K562 (cell line): ENCODE results near the gene ACAT1. TPM values are rescaled to one million over a fixed set of nuclear protein-coding genes. Genes with fewer than 3 reads are reported as not detected.
A peak's percentile ranks its signal among the peaks of the same experiment; 100 is the strongest.

Experiments used
- ATAC-seq: fragments of 200-7000 bp; cut with Tn5 transposase; 3 replicates; pipeline ENCODE4 v1.9.1; 2020; ENCODE audit warnings: moderate library complexity
- BruUV-seq: library from RNA; stranded (reverse); fragments of 400-500 nt; replicated peaks from 2 replicates; lab custom pipeline; 2021; lab: Mats Ljungman, UMichigan
- CTCF ChIA-PET: fragments of 300-600 bp; formaldehyde crosslinking; extraction: SDS; loops from one replicate; lab custom pipeline; 2021; ENCODE audit warnings: low intra/inter-chr PET ratio; lab: Yijun Ruan, JAX
- POLR2A ChIA-PET: fragments of 300-600, 350-650 bp; sonication (Branson Sonifier 250); formaldehyde crosslinking; extraction: SDS; loops from one replicate; lab custom pipeline; 2021; ENCODE audit warnings: antibody characterized with exemption, inconsistent platforms; lab: Yijun Ruan, JAX
- DNase-seq, 4 experiments: peaks; one replicate each; pipeline versions ENCODE4 v3.0.0 to v3.0.0-alpha.2; 2011 to 2018; ENCODE audit warnings: low spot score in 3 of 4, mixed read lengths in 3 of 4; ENCODE audit errors: extremely low read depth in 1 of 4
- FAIRE-seq: peaks from 2 replicates; lab custom pipeline; 2011; peaks lifted over from hg19 to GRCh38; lab: Jason Lieb, UNC
- H2AFZ ChIP-seq: 2 replicates; pipeline ENCODE4 v1.6.0; 2011; ENCODE audit warnings: low read depth, low read length, control low read depth, inconsistent platforms
- H3K27ac ChIP-seq: fragments of 200-600 bp; 3 replicates; pipeline ENCODE4 v1.8.0; 2011; ENCODE audit warnings: low read depth, mild to moderate bottlenecking, control low read depth, inconsistent platforms, low read length, moderate library complexity, mixed read lengths; ENCODE audit errors: extremely low read depth
- H3K27me3 ChIP-seq, 2 experiments: fragments of 300-600 bp in 1 of 2; 2 replicates in 1 of 2; 3 replicates in 1 of 2; pipeline versions ENCODE4 v1.6.0 to v1.8.0; 2011; ENCODE audit warnings: inconsistent platforms in 2 of 2, low read length in 2 of 2, mild to moderate bottlenecking in 1 of 2, mixed read lengths in 1 of 2, moderate library complexity in 1 of 2; ENCODE audit not compliant: control insufficient read depth in 2 of 2, insufficient read depth in 2 of 2
- H3K36me3 ChIP-seq: fragments of 300-600 bp; 3 replicates; pipeline ENCODE4 v1.8.0; 2011; ENCODE audit warnings: mild to moderate bottlenecking, low read length, inconsistent platforms; ENCODE audit not compliant: control insufficient read depth, insufficient read depth
- H3K4me1 ChIP-seq, 2 experiments: fragments of 200-600 bp in 1 of 2; replicated peaks in 1 of 2; 2 replicates in 1 of 2; 3 replicates in 1 of 2; pipeline versions ENCODE4 v1.5.1 to v1.8.0; 2011; ENCODE audit warnings: inconsistent platforms in 2 of 2, low read length in 2 of 2, mild to moderate bottlenecking in 1 of 2, mixed read lengths in 1 of 2, moderate library complexity in 1 of 2; ENCODE audit not compliant: control insufficient read depth in 2 of 2, insufficient read depth in 2 of 2
- H3K4me2 ChIP-seq: 2 replicates; pipeline ENCODE4 v1.6.1; 2011; ENCODE audit warnings: low read length, control low read depth, inconsistent platforms, mixed read lengths; ENCODE audit not compliant: insufficient read depth
- H3K4me3 ChIP-seq: fragments of 200-600 bp; sonication (generic), shearing (Covaris generic); 2 replicates; pipeline ENCODE4 v1.5.1; 2016; ENCODE audit warnings: control low read depth, inconsistent platforms
- H3K79me2 ChIP-seq: fragments of 200-600 bp; 3 replicates; pipeline ENCODE4 v1.8.0; 2011; ENCODE audit warnings: low read length, inconsistent platforms; ENCODE audit not compliant: control insufficient read depth, insufficient read depth
- H3K9ac ChIP-seq, 2 experiments: 2 replicates each; pipeline versions ENCODE4 v1.6.0 to v1.6.1; 2011; ENCODE audit warnings: low read depth in 2 of 2, low read length in 2 of 2, control low read depth in 1 of 2, inconsistent platforms in 1 of 2, mild to moderate bottlenecking in 1 of 2, mixed read lengths in 1 of 2; ENCODE audit not compliant: insufficient read depth in 1 of 2
- H3K9me1 ChIP-seq: one replicate; pipeline ENCODE4 v1.6.0; 2011; ENCODE audit warnings: inconsistent platforms, mild to moderate bottlenecking, low read length, moderate library complexity; ENCODE audit not compliant: control insufficient read depth, insufficient read depth
- H3K9me3 ChIP-seq: replicated peaks from 2 replicates; pipeline ENCODE4 v1.5.1; 2011; ENCODE audit warnings: low read depth, low read length, inconsistent platforms; ENCODE audit not compliant: control insufficient read depth, insufficient read depth
- H4K20me1 ChIP-seq: replicated peaks from 2 replicates; pipeline ENCODE4 v1.6.1; 2011; ENCODE audit warnings: low read length, inconsistent platforms, mixed read lengths; ENCODE audit not compliant: control insufficient read depth, insufficient read depth
- ARID1B ChIP-seq: fragments of 450-650 bp; IDR thresholded peaks from 2 replicates; pipeline ENCODE4 v1.6.1; 2016; ENCODE audit warnings: antibody characterized with exemption, mild to moderate bottlenecking, inconsistent platforms
- ATF3 ChIP-seq, 2 experiments: fragments of 450-650 bp in 1 of 2; sonication (generic) in 1 of 2; formaldehyde crosslinking in 1 of 2; IDR thresholded peaks in 1 of 2; conservative IDR thresholded peaks in 1 of 2; 2 replicates each; pipeline versions ENCODE4 v1.6.1 to v1.8.1; 2016 to 2023; ENCODE audit warnings: mild to moderate bottlenecking in 2 of 2, moderate library complexity in 2 of 2, inconsistent platforms in 1 of 2, missing genetic modification reagents in 1 of 2
- CBFA2T2 ChIP-seq: fragments of 450-650 bp; conservative IDR thresholded peaks from 2 replicates; pipeline ENCODE4 v1.6.1; 2017; ENCODE audit warnings: mild to moderate bottlenecking
- CBFA2T3 ChIP-seq: fragments of 450-650 bp; IDR thresholded peaks from 2 replicates; pipeline ENCODE4 v1.6.1; 2017
- EZH2 ChIP-seq: IDR thresholded peaks from 2 replicates; pipeline ENCODE4 v1.6.1; 2012; ENCODE audit warnings: low read depth, mild to moderate bottlenecking, inconsistent platforms, low read length, borderline replicate concordance
- HDAC3 ChIP-seq: fragments of 450-650 bp; IDR thresholded peaks from 2 replicates; pipeline ENCODE4 v1.6.1; 2018; ENCODE audit warnings: borderline replicate concordance, mild to moderate bottlenecking, moderate library complexity; ENCODE audit not compliant: partially characterized antibody
- IFI16 ChIP-seq: fragments of 250-450 bp; sonication (Bioruptor Pico); IDR thresholded peaks from 2 replicates; pipeline ENCODE4 v2.1.2; 2022; ENCODE audit warnings: mild to moderate bottlenecking, inconsistent platforms
- ILF3 ChIP-seq: fragments of 450-650 bp; IDR thresholded peaks from 2 replicates; pipeline ENCODE4 v1.6.1; 2018; ENCODE audit warnings: antibody characterized with exemption, mild to moderate bottlenecking, moderate library complexity, borderline replicate concordance
- LARP7 ChIP-seq: fragments of 450-650 bp; IDR thresholded peaks from 2 replicates; pipeline ENCODE4 v1.6.1; 2016
- MCM2 ChIP-seq: fragments of 450-650 bp; IDR thresholded peaks from 2 replicates; pipeline ENCODE4 v1.6.1; 2017; ENCODE audit warnings: low read depth, mild to moderate bottlenecking
- NCOA6 ChIP-seq: fragments of 450-650 bp; IDR thresholded peaks from 2 replicates; pipeline ENCODE4 v1.6.1; 2017; ENCODE audit warnings: mild to moderate bottlenecking
- OTX1 ChIP-seq: fragments of 450-650 bp; formaldehyde crosslinking; IDR thresholded peaks from 2 replicates; pipeline ENCODE4 v1.4.0; 2022; ENCODE audit warnings: mild to moderate bottlenecking
- RBM14 ChIP-seq: fragments of 200-400 bp; formaldehyde crosslinking; IDR thresholded peaks from 2 replicates; pipeline ENCODE4 v1.6.1; 2018; ENCODE audit warnings: low read depth, mild to moderate bottlenecking, low read length, moderate library complexity, borderline replicate concordance; ENCODE audit not compliant: insufficient read depth
- SMARCA4 ChIP-seq: fragments of 450-650 bp; IDR thresholded peaks from 2 replicates; pipeline ENCODE4 v1.6.1; 2016
- SNRNP70 ChIP-seq: fragments of 200-400 bp; formaldehyde crosslinking; optimal IDR thresholded peaks from 2 replicates; pipeline ENCODE3; 2017; ENCODE audit warnings: low read depth, low read length
- TAL1 ChIP-seq: fragments of 450-650 bp; IDR thresholded peaks from 2 replicates; pipeline ENCODE4 v1.6.1; 2016; ENCODE audit warnings: mild to moderate bottlenecking
- TCF3 ChIP-seq: sonication (generic); formaldehyde crosslinking; IDR thresholded peaks from 2 replicates; pipeline ENCODE4 v1.4.0; 2020; ENCODE audit warnings: mild to moderate bottlenecking, missing genetic modification reagents
- TGIF2 ChIP-seq: sonication (generic); formaldehyde crosslinking; IDR thresholded peaks from 2 replicates; pipeline ENCODE4 v1.8.1; 2022; ENCODE audit warnings: mild to moderate bottlenecking, missing genetic modification reagents, moderate library complexity
- U2AF2 ChIP-seq: fragments of 200-400 bp; formaldehyde crosslinking; optimal IDR thresholded peaks from 2 replicates; pipeline ENCODE3; 2017; ENCODE audit warnings: low read depth, mild to moderate bottlenecking, low read length
- ZNF589 ChIP-seq: fragments of 200-800 bp; sonication (Bioruptor generic); IDR thresholded peaks from 2 replicates; pipeline ENCODE4 v1.6.1; 2016; ENCODE audit warnings: low read depth, missing genetic modification characterization, missing compliant biosample characterization
- WGBS: fragments of 100-300 bp; shearing (Covaris generic); methylation state at CpG from one replicate; pipeline ENCODE4 v1.1.6; 2016; ENCODE audit warnings: low coverage, mixed read lengths; ENCODE audit not compliant: insufficient coverage; ENCODE audit errors: missing lambda C conversion rate; 5-methylcytosine and 5-hydroxymethylcytosine counted together
- in situ Hi-C: fragments of 300-500 bp; cut with MboI; formaldehyde crosslinking; loops from 4 replicates; pipeline ENCODE4 v1.15.0; 2018; ENCODE audit warnings: inconsistent platforms, mixed read lengths
- intact Hi-C: fragments of 100-400 bp; cut with micrococcal nuclease; formaldehyde crosslinking; loops from 2 replicates; pipeline ENCODE4 v1.14.2; 2022
- polyA plus RNA-seq, 8 experiments: library from polyadenylated mRNA; depleted of rRNA in 4 of 8; stranded (reverse) in 5 of 8; unstranded in 3 of 8; fragments of >200 nt; fragmentation: Nextera tagmentation in 2 of 8; fragmentation: Illumina TruSeq in 1 of 8; extraction: Ambion mirVana in 2 of 8; extraction: Trizol in 1 of 8; gene quantifications; 2 replicates each; pipeline versions ENCODE4 v1.2.1 to v1.2.3, GENCODE V29; 2011 to 2014; ENCODE audit warnings: inconsistent platforms in 1 of 8, missing spikeins in 1 of 8
- total RNA-seq, 7 experiments: library from RNA; depleted of rRNA in 6 of 7; stranded (reverse); fragments of >200 nt in 6 of 7; fragmentation: Illumina TruSeq in 2 of 7; extraction: Trizol in 2 of 7; gene quantifications; 2 replicates each; pipeline versions ENCODE4 v1.2.1 to v1.2.3, GENCODE V29; 2011 to 2021; ENCODE audit warnings: low replicate concordance in 1 of 7
- TF ChIP-seq, protein P1 (sequence below): fragments of 450-650 bp; IDR thresholded peaks from 2 replicates; pipeline ENCODE4 v1.7.1; 2018; ENCODE audit warnings: mild to moderate bottlenecking, low read depth; ENCODE audit not compliant: partially characterized antibody
- TF ChIP-seq, protein P2 (sequence below): sonication (generic); formaldehyde crosslinking; IDR thresholded peaks from 2 replicates; pipeline ENCODE4 v1.5.0; 2020; ENCODE audit warnings: missing genetic modification reagents

ACAT1 gene
- total and polyA plus RNA-seq, 9 of the 15 experiments (the other 6 are each of a cell fraction or from before 2014, with no cell fraction given): 65.1 to 204 (median 104) TPM

GRCh38 chr11:108154591-108154990 is 33.2 kb downstream of the ACAT1 start:
- intact Hi-C loops (no loop called here), in situ Hi-C loops (no loop called here)
- ChIA-PET CTCF (no interaction called here), POLR2A (interaction anchor here (1.0 to 1.1 kb wide), 2 partner anchors 17 to 135 kb away, joined by 3 to 4 read pairs; no protein-coding TSS in a partner anchor)
- ATAC-seq (peak; percentile 48), FAIRE-seq (no peak), DNase-seq (no peak)
- no peaks in the 10 kb centered on the region for H4K20me1 ChIP-seq
- no peaks in the 10 kb centered on the region for H3K27me3 ChIP-seq
- no peak overlapping the region for H3K9ac ChIP-seq
- no peaks in the 10 kb centered on the region for H3K4me1 ChIP-seq
- H3K9me3 ChIP-seq: no peaks in the 10 kb centered on the region
- H3K27ac ChIP-seq: no peak overlapping the region
- BruUV-seq: no TSS peak
- no peak overlapping the region for H3K4me3 ChIP-seq
- no peak overlapping the region for H2AFZ ChIP-seq
- H3K36me3 ChIP-seq: peaks cover 88% of the 10 kb centered on the region
- no peaks in the 10 kb centered on the region; the same call in 2 of the 3 replicates for H3K79me2 ChIP-seq
- H3K9me1 ChIP-seq: no peaks in the 10 kb centered on the region
- H3K4me2 ChIP-seq: no peak overlapping the region
- 15% methylated on average over 2 of the region's 2 CpGs for WGBS
- TF ChIP-seq RBM14: no peak
- no peak for TF ChIP-seq ATF3 (IDR thresholded peaks at IDR 0.05)
- TF ChIP-seq ATF3 (CRISPR knock-in tag; conservative IDR thresholded peaks at IDR 0.05): no peak
- peak; percentile 24; the same call in 1 of the 2 replicates for TF ChIP-seq CBFA2T2
- TF ChIP-seq IFI16 (CRISPR knock-in tag): no peak
- no peak for TF ChIP-seq LARP7
- TF ChIP-seq, protein P1, sequence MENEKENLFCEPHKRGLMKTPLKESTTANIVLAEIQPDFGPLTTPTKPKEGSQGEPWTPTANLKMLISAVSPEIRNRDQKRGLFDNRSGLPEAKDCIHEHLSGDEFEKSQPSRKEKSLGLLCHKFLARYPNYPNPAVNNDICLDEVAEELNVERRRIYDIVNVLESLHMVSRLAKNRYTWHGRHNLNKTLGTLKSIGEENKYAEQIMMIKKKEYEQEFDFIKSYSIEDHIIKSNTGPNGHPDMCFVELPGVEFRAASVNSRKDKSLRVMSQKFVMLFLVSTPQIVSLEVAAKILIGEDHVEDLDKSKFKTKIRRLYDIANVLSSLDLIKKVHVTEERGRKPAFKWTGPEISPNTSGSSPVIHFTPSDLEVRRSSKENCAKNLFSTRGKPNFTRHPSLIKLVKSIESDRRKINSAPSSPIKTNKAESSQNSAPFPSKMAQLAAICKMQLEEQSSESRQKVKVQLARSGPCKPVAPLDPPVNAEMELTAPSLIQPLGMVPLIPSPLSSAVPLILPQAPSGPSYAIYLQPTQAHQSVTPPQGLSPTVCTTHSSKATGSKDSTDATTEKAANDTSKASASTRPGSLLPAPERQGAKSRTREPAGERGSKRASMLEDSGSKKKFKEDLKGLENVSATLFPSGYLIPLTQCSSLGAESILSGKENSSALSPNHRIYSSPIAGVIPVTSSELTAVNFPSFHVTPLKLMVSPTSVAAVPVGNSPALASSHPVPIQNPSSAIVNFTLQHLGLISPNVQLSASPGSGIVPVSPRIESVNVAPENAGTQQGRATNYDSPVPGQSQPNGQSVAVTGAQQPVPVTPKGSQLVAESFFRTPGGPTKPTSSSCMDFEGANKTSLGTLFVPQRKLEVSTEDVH: no peak
- no peak for TF ChIP-seq OTX1
- TF ChIP-seq TCF3 (CRISPR knock-in tag): peak; percentile 40; the same call in 1 of the 2 replicates
- TF ChIP-seq ILF3: no peak
- no peak for TF ChIP-seq MCM2
- no peak for TF ChIP-seq U2AF2
- TF ChIP-seq SMARCA4: no peak
- TF ChIP-seq TAL1: peak; percentile 62
- peak; percentile 66 for TF ChIP-seq CBFA2T3
- TF ChIP-seq NCOA6: no peak
- TF ChIP-seq TGIF2 (CRISPR knock-in tag): no peak
- TF ChIP-seq ARID1B: peak; percentile 54; the same call in 1 of the 2 replicates
- TF ChIP-seq, protein P2, sequence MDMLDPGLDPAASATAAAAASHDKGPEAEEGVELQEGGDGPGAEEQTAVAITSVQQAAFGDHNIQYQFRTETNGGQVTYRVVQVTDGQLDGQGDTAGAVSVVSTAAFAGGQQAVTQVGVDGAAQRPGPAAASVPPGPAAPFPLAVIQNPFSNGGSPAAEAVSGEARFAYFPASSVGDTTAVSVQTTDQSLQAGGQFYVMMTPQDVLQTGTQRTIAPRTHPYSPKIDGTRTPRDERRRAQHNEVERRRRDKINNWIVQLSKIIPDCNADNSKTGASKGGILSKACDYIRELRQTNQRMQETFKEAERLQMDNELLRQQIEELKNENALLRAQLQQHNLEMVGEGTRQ (CRISPR knock-in tag): no peak
- no peak for TF ChIP-seq HDAC3
- no peak for TF ChIP-seq ZNF589
- TF ChIP-seq EZH2: no peak
- TF ChIP-seq SNRNP70: no peak
